ENCODE measurements around the gene SLC7A7.

DNA sequence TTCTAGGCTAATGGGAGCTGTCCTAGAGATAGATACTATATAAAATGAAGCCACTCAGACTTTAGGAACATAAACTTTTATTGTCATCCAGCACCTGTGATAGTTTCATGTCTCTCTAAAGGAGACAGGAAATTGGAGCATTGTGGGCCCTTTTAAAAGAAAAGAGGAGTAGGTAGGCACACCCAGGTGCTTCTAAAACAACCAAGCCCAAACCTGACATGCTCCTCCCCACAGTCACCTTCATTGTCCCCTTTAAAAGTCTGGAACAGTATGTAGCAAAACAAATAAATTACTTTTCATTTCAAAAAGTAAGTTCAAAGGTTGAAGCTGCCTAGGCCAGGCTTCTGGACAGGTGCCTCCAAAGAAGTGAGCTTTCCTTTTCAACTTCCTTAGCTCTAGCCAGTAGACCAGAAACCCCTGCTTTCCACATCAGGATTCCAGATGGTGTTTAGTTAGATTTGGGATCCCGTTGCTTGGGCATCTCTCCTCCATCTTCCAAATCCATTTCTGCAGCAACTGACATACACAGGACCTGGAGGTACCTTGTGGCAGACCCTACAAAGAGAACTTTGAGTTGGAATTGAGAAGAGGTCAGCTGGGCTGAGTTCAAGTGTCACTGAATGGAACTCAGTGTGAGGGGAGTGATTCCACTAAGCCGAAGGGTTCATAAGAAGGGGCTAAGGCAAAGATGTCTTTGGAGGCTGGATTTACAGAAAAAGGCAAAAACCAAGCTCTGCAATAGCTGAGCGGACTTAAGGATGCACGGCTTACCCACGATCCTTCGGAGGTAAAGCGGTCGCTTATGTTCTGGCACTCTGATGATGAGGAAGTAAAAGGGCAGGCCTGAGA lies 41.8 kb downstream of the SLC7A7 start:
- TF ChIP-seq, protein P1, sequence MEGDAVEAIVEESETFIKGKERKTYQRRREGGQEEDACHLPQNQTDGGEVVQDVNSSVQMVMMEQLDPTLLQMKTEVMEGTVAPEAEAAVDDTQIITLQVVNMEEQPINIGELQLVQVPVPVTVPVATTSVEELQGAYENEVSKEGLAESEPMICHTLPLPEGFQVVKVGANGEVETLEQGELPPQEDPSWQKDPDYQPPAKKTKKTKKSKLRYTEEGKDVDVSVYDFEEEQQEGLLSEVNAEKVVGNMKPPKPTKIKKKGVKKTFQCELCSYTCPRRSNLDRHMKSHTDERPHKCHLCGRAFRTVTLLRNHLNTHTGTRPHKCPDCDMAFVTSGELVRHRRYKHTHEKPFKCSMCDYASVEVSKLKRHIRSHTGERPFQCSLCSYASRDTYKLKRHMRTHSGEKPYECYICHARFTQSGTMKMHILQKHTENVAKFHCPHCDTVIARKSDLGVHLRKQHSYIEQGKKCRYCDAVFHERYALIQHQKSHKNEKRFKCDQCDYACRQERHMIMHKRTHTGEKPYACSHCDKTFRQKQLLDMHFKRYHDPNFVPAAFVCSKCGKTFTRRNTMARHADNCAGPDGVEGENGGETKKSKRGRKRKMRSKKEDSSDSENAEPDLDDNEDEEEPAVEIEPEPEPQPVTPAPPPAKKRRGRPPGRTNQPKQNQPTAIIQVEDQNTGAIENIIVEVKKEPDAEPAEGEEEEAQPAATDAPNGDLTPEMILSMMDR (conservative IDR thresholded peaks at IDR 0.05; ENCODE audit: low read length): no peak
- no peak for TF ChIP-seq EZH2phosphoT487 (IDR thresholded peaks at IDR 0.05; ENCODE audit: borderline replicate concordance)

All from Loucy (cell line).